Calu3 (cell line): ENCODE results near the gene NPR3. TPM values are rescaled to one million over a fixed set of nuclear protein-coding genes. Genes with fewer than 3 reads are reported as not detected.

Source experiments
- BruUV-seq: library from RNA; stranded (reverse); fragments of 400-500 nt; replicated peaks from 2 replicates; lab custom pipeline; 2021; lab: Mats Ljungman, UMichigan
- CTCF ChIA-PET: fragments of 300-600 bp; sonication (Branson Sonifier 250); formaldehyde crosslinking; loops from one replicate; lab custom pipeline; 2022; ENCODE audit warnings: antibody characterized with exemption; lab: Charles Lee
- DNase-seq: peaks from one replicate; pipeline ENCODE4 v3.0.0; 2022
- H3K27ac Mint-ChIP-seq: one replicate; pipeline ENCODE4 v1.8.0; 2022; ENCODE audit warnings: mixed read lengths; ENCODE audit not compliant: unreplicated experiment
- H3K27me3 Mint-ChIP-seq: one replicate; pipeline ENCODE4 v1.8.0; 2022; ENCODE audit warnings: mixed read lengths; ENCODE audit not compliant: unreplicated experiment
- H3K36me3 Mint-ChIP-seq: one replicate; pipeline ENCODE4 v1.8.0; 2022; ENCODE audit warnings: mild to moderate bottlenecking, moderate library complexity, mixed read lengths; ENCODE audit not compliant: insufficient read depth, unreplicated experiment
- H3K4me1 Mint-ChIP-seq: one replicate; pipeline ENCODE4 v1.8.0; 2022; ENCODE audit warnings: mild to moderate bottlenecking, low read depth, mixed read lengths; ENCODE audit not compliant: unreplicated experiment
- H3K4me3 Mint-ChIP-seq: one replicate; pipeline ENCODE4 v1.8.0; 2022; ENCODE audit warnings: mild to moderate bottlenecking, low read depth, moderate library complexity, mixed read lengths; ENCODE audit not compliant: unreplicated experiment
- H3K9me3 Mint-ChIP-seq: one replicate; pipeline ENCODE4 v1.8.0; 2022; ENCODE audit warnings: low read depth, mixed read lengths; ENCODE audit not compliant: unreplicated experiment
- intact Hi-C: fragments of 100-400 bp; cut with micrococcal nuclease; formaldehyde crosslinking; loops from one replicate; pipeline ENCODE4 v1.10.0; 2022; ENCODE audit not compliant: unreplicated experiment
- total RNA-seq: library from RNA; stranded (reverse); gene quantifications from 2 replicates; pipeline ENCODE4 v1.2.3, GENCODE V29; 2022
- TF ChIP-seq, protein P1 (sequence below): fragments of 200-600 bp; IDR thresholded peaks from one replicate; pipeline ENCODE4 v1.8.0; 2022; ENCODE audit warnings: antibody characterized with exemption; ENCODE audit not compliant: unreplicated experiment

NPR3 gene
- total RNA-seq, 1 experiment from 2014 or later = 0.19 TPM

DNA sequence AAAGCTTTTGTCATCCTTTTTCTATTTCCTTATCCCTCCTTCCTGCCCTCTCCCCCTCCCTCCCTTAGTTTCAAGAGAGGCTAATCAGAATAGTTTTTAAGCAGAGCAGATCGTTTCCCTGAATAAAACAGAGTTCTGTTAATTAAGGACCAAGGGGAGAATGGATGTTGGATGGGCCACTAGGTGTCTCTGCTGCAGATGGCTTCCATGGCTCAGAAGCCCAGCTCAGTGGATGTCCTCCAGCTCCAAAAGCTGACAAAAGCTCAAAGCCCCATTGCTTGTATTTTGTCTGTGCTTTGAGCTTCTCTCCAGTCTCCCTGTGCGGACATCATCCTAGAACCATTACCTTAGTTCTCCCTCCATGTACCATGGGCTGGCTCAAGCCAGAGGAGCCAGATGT lies 21.0 kb upstream of the NPR3 start:
- intact Hi-C loops = no loop called here
- TF ChIP-seq, protein P1, sequence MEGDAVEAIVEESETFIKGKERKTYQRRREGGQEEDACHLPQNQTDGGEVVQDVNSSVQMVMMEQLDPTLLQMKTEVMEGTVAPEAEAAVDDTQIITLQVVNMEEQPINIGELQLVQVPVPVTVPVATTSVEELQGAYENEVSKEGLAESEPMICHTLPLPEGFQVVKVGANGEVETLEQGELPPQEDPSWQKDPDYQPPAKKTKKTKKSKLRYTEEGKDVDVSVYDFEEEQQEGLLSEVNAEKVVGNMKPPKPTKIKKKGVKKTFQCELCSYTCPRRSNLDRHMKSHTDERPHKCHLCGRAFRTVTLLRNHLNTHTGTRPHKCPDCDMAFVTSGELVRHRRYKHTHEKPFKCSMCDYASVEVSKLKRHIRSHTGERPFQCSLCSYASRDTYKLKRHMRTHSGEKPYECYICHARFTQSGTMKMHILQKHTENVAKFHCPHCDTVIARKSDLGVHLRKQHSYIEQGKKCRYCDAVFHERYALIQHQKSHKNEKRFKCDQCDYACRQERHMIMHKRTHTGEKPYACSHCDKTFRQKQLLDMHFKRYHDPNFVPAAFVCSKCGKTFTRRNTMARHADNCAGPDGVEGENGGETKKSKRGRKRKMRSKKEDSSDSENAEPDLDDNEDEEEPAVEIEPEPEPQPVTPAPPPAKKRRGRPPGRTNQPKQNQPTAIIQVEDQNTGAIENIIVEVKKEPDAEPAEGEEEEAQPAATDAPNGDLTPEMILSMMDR = no peak
- no peaks in the 10 kb centered on the region for H3K27me3 Mint-ChIP-seq
- no TSS peak for BruUV-seq
- H3K4me3 Mint-ChIP-seq = no peak overlapping the region
- H3K27ac Mint-ChIP-seq = no peak overlapping the region
- CTCF ChIA-PET = no interaction called here
- DNase-seq = no peak
- peaks cover 31% of the 10 kb centered on the region for H3K4me1 Mint-ChIP-seq
- no peaks in the 10 kb centered on the region for H3K36me3 Mint-ChIP-seq
- peaks cover 5% of the 10 kb centered on the region for H3K9me3 Mint-ChIP-seq

DNA sequence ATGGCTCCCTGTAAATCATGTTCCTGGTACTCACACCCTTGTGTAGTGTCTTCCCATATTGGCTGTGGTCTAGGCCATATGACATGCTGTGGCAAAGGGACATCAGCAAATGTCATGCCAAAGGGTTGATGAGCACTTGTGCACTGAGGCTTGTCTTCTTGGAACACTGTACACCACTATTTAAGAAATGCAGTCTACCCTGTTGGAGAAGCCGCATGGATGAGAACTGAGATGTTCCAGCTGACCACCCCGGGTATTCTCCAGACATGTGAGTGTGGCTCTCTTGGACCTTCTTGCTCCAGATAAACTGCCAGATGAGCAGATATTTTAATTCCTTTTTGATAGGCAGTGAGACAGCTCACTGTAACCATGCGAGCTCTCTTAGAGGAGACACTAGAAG lies 20.5 kb upstream of the NPR3 start:
- H3K27ac Mint-ChIP-seq = no peak overlapping the region
- peaks cover 31% of the 10 kb centered on the region for H3K4me1 Mint-ChIP-seq
- CTCF ChIA-PET = no interaction called here
- no peak for DNase-seq
- no peaks in the 10 kb centered on the region for H3K36me3 Mint-ChIP-seq
- H3K9me3 Mint-ChIP-seq = peaks cover 5% of the 10 kb centered on the region
- H3K27me3 Mint-ChIP-seq = no peaks in the 10 kb centered on the region
- TF ChIP-seq, protein P1 = no peak
- no peak overlapping the region for H3K4me3 Mint-ChIP-seq
- intact Hi-C loops = no loop called here
- no TSS peak for BruUV-seq

DNA sequence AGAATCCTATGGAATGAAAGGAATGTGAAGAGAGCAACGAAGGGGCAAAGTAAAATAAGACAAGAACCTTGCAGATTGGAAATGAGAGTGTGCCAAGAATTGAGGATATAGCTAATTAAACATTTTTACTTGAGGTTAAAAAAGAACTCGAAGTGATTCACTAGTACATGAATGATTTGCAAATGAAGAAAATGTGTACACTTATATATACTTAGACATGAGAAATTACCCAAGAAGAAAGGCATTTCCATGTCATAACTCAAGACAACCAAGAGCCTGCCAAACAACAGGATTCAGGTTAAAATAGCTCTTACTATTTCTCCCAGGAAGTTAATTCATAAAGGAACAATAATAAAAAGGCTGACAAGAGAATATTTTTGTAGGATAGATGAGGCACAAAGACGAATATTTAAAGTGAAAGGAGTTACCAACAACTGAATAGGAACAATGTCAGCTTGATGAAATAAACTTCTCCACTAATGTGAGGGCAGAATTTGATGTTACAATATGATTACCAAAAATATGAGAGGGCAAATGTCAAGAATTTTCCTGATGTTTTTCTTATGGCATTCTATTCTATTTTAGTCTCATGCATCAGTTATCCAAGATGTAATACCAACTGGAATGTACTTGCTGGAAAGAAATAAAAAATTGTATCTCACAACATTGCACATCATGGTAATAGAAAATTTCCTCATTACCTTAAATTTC lies 18.9 kb upstream of the NPR3 start:
- H3K9me3 Mint-ChIP-seq = no peaks in the 10 kb centered on the region
- DNase-seq = no peak
- no TSS peak for BruUV-seq
- TF ChIP-seq, protein P1 = no peak
- H3K27me3 Mint-ChIP-seq = no peaks in the 10 kb centered on the region
- no peaks in the 10 kb centered on the region for H3K36me3 Mint-ChIP-seq
- intact Hi-C loops = no loop called here
- CTCF ChIA-PET = no interaction called here
- peaks cover 21% of the 10 kb centered on the region for H3K4me1 Mint-ChIP-seq
- no peak overlapping the region for H3K27ac Mint-ChIP-seq
- no peak overlapping the region for H3K4me3 Mint-ChIP-seq

DNA sequence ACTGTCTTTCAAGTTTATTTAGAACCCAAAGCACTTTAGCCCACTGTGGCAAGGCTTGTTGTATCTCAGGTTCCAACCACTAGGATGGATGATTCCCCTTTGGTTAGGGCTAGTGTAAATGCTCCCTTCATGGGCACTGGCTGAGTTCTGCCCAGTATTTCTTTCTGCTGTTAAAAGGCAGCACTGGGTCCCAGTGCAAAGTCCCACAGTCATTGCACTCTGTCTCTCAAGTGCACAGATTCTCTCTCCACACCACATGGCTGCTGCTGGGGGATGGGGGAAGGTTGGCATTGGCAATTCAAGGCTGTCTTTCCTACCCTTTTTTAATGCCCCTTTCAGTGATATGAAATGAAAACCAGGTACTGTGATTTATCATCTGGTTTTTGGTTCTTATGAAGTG lies 7.2 kb upstream of the NPR3 start:
- Mint-ChIP-seq H3K27ac (no peak overlapping the region), H3K4me3 (no peak overlapping the region), H3K36me3 (no peaks in the 10 kb centered on the region), H3K27me3 (no peaks in the 10 kb centered on the region), H3K9me3 (peaks cover 2% of the 10 kb centered on the region), H3K4me1 (no peaks in the 10 kb centered on the region)
- BruUV-seq = no TSS peak
- intact Hi-C loops = no loop called here
- CTCF ChIA-PET = no interaction called here
- TF ChIP-seq, protein P1 = no peak
- no peak for DNase-seq
